Activated T-cell treated with anti-CD3 and anti-CD28 coated beads for 48 hours (primary cell): ENCODE measurements around the gene H19.

ENCODE experiments used
- DNase-seq: peaks from one replicate; pipeline ENCODE4 v3.0.0-alpha.2; 2020; ENCODE audit warnings: low read depth

H19 gene

DNA sequence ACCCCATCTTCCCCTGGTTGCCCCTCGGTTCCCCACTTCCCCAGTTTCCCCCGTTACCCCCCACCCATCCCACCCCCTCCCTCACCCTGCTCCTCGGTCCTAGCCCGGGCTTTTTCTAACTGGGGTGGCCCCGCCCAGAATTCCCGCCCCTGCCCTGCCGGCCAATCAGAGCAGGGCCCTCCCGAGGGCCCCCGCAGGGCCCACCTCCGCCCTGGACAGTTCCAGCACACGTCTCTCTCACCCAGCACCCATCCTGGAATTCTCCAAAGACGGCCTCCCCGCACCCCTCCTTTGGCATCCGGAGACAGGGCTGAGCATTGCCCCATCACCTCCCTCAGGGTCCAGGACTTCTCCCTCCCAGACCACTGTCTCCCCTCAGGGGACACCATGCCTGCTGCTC lies at the start of gene H19:
TSS of gene H19 (minus strand) at position 88 of the 400 bp plus-strand sequence.
- DNase-seq: no peak

DNA sequence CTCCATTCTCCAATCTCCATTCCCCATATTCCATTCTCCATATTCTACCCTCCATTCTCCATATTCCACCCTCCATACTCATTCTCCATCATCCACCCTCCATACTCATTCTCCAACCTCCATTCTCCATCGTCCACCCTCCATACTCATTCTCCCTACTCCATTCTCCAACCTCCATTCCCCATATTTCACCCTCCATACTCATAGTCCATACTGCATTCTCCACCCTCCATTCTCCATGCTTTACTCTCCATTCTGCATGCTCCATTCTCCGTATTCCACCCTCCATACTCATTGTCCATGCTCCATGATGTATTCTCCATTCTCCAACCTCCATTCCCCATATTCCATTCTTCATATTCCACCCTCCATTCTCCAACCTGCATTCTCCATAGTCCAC lies 44.3 kb upstream of the H19 start:
- no peak for DNase-seq

DNA sequence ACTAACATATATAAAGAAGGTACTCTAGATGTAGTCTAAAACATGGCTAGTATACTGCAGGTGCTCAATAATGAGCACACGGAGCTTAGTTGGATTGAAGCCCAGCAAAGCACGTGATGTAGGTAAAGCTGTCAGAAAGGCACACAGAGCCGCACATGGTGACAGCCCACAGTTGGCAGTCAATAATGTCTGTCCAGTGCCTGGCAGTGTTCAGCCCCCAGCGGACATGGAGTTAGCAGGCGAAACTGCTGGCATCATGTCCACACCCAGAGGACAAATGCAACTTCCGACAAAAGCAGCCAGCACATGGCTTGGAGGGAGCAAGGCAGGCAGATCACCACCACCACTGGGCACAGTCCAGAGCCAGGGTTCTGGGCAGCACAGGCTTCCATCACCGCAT lies 43.5 kb upstream of the H19 start:
- no peak for DNase-seq

DNA sequence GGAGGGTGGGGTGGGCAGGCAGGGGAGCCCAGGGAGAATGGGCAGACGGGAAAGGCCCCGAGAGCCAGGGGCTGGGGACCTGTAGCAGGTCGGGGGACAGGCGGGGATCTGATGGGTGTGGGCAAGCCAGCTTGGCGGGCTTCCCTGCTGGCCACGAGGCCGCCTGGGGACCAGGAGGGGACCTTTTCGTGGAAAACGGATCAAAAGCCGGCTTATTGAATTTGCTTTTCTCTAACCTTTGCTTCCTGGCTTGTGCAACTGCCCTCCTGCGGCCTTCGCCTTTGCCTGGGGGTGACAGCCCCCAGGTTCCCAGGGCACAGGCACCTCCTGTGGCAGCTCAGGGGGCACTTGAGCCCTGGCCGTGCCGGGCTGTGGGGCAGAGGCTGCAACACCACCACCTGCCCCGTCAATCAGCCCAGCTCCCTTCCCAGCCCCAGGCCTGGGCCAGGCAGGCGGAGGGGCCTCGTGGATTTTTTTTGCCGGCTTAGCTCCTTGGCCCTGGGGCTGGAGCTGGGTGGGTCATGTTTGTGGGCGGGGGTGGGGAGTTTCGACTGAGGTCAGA lies 41.6 kb upstream of the H19 start:
- DNase-seq: no peak

DNA sequence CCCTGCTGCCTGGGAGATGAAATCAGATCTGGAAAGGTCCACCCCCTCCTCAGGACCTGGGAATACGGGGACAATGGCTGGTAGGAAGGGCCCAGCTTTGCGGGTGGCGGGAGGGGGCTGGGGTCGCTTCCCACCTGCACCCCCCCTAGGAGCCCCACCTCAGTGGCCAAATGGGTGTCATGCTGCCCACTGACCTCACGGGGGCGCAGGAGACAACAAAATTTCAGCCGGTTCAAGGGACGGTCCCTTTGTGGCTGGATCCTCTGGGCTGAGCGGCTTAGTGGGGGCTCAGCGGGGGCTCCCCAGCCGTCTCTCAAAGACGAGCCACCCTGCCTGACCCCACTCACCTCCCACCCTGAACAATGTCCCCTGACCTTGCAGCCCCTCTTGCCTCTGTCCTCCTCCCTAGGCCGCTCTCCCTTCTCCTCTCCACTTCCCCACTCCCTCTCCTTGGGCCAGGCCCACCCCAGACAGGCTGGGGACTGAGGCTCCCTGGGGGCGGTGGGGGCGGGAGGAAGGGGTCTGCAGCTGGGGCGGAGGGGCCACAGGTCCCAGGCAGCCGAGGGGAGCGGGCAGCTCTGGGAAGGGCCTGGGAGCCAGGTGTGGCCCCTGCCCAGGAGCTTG lies 39.3 kb upstream of the H19 start:
- DNase-seq: no peak

DNA sequence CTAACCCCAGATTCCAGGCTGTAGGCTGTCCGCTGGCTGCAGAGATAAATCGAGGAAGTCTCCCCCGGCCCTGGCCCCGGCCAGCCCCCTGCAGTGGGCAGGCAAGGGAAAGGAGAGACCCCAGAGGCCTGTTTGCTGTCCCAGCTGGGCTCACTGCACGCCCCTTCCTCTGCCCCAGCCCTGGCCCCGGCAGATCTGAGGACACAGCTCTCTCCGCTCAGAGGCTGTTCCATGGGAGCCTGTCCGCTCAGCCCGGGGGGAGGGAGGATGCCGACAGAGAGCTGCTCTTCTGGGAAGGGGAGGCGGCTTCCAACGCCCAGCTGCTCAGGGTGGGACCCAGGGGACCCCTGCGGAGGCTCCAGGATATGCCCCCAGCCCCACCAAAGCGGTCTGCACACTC lies 37.7 kb upstream of the H19 start:
- DNase-seq: no peak

DNA sequence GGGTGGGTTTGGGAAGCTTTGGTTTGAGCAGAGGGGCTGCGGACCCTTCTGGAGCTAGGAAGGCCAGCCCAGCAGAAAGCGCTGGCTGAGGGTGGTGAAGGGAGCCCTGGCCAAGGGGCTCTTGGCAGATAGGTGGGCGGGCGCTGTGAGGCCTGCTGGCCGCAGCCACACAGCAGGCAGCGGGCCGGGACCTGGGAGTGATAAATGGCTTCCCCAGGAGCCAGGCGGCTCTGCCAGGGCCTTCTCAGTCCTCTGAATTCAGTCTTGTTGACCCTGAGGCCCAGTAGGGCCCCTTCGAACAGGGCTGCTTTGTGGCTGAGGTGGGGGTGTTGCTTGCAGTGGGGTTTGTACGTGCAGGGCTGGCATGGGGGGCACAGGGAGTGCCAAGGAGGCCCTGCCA lies 33.4 kb upstream of the H19 start:
- no peak for DNase-seq

DNA sequence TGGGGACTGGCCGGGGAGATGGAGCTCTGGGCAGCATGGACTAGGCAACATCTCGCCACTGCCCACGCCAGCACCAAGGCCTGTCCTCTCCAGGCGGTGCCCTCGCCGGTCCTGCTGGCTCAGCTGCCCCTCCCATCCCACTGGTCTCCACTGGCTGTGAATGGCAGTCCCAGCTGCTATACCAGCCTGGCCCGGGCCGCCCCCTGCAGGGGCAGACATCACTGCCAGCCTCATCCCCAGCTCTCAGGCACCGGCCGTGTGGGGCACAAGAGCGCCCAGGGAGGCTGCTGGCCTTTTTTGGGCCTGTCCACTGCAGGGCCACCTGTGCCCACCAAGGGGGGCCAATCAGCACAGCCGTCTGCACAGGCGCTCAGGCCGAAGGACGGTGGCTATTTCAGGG lies 30.1 kb upstream of the H19 start:
- DNase-seq: no peak

DNA sequence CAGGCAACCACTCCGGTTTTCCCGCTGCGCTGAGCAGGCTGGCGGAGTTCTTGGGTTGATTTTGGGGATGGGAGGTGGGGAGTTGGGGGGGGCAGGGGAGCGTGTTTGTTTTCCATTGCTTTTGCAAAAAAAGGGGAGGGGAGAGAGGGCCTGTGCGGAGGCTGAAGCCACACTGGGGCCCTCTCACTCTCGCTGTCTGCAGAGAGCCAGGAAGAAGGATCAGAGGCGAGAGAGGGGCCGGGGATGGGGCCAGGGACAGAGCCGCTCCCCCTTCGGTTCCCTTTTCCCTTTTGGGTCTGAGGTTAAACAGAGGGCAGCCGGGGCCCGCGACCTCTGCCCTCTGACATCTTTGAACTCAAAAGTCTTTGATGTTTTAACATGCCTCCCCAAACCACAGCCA lies 17.4 kb upstream of the H19 start:
- DNase-seq: no peak

DNA sequence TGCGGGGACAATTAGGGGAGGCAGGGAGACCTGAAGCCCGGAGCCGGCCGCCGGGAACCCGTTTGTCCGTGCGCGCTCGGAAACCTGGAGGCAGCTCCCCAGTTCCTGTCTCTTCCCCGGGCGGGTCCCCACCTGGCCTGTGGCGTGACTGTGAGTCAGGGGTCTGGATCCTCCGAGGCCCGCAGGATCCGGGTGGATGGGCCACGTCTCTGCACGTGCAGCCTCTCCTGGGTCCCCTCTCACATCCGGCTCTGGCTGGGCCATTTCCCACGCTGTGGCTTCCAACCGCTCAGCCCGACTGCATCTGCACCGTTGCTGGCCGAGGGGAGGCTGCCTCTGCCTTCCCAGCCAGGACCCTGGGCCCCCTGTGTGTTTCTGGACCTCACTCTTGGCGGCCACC lies 14.8 kb upstream of the H19 start:
- no peak for DNase-seq

DNA sequence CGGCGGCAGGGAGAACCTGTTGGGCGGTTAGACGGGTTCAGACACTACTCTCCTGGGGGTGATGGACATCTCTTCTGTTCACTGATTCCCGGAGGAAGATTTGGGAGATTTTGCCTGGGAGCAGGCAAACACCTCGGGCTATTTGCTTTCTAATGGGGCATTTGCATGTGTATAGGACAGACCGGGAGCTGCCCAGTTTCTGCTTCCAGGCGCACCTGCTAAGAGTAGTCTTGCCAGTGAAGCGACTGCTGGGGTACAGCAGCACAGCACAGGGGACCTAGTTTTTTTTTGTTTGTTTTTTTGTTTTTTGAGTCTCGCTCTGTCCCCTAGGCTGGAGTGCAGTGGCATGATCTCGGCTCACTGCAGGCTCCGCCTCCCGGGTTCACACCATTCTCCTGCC lies 6.8 kb upstream of the H19 start:
- no peak for DNase-seq

DNA sequence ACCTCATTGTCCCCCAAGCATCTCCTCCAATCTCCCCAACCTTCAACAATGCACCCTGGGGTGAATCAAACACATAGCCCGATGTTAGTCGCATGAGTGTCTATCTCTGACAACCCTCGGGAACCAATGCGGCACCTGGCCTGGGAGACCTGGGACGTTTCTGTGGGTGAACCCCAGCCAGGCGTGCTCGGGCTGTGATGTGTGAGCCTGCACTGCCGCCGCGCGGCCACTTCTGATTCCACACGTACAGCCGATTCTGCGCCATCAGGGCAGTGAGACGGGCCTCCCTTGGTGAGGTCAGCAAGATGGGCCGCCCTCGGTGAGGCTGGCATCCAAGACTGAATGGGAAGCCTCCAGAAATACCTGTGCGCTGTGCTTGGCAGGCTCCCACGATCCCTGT lies 5.2 kb upstream of the H19 start:
- no peak for DNase-seq

DNA sequence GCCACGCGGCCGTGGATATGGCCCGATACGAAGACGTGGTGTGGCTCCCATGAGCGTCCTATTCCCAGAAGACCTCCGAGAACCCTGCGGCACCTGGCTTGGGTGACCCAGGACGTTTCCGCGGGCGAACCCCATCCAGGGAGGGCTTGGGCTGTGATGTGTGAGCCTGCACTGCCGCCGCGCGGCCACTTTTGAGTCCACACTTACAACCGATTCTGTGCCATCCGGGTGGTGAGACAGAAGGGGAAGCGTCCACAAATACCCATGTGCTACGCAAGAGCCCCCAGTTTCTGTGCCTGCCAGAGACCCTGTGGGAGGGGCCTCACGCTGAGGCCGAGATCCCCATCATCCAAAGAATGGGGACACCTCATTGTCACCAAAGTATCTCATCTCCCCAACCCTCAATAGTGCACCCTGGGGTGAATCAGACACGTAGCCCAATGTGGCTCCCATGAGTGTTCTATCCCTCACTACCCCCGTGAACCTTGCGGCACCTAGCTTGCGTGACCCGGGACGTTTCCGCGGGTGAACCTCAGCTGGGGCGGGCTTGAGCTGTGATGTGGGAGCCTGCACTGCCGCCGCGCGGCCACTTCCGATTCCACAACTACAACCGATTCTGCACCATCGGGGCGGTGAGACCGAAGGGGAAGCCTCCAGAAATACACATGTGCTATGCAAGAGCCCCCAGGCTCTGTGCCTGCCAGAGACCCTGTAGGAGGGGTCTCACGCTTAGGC lies 4.6 kb upstream of the H19 start:
- DNase-seq: no peak

DNA sequence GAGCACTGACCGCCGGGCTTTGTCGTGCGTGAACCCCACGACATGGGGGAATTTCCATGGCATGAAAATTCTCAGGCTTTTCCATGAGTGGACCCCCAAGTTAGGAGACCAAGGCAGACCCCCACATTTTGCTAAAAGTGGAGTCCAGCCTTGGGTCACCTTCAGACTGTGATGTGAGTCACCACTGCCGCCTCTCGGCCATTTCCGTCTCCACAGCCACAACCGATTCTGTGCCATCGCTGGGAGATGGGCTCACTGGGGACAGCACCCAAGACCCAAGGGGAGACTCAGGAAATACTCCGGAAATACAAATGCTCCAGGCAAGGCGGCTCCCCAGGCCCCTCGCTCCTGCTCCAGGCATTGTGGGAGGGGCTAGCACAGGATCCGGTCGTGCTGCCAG lies 1.2 kb upstream of the H19 start:
- no peak for DNase-seq

DNA sequence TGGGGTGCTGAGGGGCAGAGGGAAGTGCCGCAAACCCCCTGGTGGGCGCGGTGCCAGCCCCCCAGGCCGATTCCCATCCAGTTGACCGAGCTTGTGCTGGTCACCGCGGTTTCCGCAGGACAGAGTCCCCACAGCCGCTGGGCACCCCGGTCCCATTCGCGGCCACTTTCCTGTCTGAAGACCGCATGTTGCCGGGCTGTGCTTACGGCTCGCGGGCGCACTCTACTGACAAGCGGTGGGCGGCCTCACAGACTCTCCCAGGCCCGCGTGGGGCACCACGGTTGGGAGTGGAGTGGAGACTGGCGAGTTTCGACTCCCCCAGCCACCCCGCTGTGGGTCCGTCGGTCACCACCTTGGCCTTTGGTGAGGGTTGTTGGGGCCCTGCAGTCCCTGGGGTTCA lies 648 bp upstream of the H19 start:
- DNase-seq: no peak

DNA sequence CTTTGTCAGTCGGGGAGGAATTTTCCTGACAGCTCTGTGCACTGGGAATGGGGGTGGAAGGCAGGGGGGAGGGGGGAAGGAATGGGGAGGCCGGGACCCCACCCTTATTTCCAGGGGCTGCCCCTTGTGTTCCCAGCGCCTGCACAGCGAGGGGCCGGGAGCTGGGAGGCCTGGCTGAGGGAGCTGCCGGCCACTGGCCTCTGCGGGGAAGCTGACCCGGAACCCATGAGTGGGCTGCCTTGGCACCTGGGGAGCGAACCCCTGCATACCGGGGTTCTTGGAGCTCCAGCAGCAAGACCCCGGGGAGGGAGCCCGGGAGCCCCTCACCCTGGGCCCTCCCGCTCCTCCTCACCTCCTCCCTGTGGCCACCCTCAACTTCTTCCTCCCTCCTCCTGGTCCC lies 3.5 kb downstream of the H19 start:
- no peak for DNase-seq

DNA sequence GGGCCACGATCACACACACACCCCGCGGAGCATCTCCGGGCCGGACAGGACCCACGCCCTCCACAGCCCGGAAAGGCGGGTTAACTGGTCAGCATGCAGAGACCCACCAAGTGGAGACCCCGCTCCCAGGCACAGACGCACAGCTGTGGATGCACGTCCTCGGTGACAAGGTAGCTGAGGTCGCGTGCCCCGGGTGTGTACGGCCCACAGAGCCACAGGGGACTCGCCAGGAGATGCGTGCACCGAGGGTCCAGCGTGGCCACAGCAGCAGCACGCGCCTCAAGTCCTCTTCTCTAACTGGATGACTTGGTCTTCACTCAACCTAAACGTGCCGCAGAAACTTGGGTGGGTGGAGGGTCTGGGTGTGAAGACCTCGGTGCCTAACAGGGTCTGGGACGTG lies 5.5 kb downstream of the H19 start:
- no peak for DNase-seq

DNA sequence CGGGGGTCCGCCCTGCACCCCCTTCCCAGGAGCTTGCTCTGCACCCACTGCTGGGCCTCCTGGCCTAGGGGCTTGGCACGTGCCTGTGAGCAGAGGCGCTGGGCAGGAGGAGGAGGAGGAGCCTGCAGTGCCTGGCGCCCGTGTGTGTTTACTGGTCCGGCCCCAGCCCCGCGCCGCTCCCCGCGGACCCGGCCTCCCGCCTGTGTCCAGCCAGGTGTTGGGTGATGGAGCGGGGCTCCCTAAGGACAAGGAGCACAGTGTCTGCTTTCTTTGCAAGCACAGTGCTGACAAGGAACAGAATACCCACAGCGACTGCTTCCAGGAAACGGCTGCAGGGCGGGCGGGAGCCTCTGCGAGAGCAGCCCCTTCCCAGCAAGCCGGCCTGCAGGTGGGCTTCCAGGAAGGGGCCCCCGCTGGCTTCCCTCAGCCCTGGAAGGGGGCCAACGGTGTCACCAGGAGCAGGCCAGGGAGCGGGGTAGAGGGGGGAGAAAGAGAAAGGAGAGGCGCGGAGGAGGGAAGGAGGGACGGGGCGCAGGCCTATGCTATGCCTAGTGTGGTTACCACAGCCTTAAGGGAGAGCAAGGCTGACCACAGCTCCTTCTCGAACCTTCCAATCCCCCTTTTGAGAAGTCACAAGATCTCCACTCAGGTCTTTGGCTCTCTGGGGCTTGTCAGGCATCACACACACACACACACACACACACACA lies 6.6 kb downstream of the H19 start:
- no peak for DNase-seq

DNA sequence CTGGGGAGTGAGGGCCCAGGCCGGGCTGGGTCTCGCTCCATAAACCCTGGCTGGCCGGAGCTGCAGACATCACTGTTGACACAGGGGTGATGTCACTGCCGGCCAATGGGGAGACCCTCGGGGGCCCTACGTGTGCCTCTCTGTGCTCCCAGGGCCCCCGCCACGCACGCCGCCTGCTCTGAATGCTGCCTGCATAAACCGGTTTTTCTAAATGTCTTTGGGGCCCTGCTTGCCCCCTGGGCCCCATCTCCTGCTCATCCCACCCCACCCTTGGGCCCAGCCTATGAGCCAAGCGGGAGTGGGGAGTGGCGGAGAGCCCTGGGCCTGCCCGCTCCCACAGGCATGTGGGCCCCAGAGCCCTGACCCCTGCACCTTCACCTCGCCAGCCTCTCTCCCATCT lies 7.7 kb downstream of the H19 start:
- DNase-seq: no peak

DNA sequence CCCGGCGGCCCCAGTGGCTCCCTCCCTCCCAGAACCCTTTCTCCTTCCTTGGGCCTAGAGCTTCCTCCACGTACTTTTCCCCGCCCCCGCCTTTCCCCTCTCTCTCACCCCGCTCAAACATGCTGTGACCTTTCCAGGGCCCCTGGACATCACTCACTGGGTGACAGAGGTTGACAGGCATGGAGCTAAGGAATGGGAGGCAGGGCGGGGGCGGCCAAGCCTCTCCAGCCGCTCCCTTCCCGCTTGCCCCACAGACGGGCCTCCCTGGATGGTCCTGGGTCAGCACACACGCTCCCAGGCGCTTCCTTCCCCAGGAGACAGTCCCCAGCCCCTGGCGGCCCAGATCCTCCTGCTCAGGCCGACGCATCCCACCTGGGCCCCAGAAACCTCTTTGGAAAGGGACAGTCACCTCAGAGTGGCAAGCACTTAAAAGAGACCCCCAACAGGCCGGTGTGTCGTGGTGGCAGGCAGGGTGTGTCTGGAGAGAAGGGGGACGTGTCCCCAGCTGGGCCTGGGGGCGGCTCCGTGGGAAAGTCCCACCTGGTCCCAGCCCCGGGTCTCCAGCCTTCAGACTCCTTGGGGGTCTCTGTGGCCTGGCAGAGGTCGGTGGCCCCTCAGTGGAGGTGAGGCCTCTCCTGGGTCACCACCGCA lies 8.8 kb downstream of the H19 start:
- no peak for DNase-seq

DNA sequence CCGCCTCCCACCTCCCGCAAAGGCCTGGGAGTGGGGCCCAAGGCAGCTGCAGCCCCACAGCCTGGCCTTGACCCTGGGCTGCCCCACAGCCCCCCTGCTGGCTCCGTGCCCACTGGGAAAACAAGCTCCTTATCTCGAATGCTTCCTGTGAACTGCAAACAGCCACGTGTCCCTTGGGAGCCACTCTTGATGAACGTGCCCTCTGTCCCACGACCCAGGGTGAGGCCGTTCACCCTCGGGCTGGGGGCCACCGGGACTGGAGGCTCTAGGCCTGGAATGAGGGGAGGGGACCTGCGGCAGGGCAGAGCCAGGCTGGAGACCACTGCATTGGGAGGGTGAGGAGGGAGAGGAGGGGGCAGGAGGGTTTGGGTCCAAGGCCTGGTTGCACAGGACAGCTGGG lies 9.5 kb downstream of the H19 start:
- no peak for DNase-seq

DNA sequence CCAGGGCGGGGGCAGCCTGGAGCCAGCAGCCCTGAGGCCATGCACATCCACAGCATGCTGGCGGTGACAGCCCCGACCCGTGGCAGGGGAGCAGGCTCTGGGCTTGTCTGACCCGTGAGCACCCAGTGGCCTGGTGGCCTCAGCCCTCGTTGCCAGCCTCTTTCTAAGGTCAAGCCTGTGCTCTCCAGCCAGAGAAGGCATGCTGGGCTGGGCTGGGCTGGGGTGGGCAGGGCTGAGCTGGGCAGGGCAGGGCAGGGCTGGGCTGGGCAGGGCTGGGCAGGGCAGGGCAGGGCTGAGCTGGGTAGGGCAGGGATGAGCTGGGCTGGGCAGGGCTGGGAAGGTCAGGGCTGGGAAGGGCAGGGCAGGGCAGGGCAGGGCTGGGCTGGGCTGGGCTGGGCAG lies 10.6 kb downstream of the H19 start:
- no peak for DNase-seq

DNA sequence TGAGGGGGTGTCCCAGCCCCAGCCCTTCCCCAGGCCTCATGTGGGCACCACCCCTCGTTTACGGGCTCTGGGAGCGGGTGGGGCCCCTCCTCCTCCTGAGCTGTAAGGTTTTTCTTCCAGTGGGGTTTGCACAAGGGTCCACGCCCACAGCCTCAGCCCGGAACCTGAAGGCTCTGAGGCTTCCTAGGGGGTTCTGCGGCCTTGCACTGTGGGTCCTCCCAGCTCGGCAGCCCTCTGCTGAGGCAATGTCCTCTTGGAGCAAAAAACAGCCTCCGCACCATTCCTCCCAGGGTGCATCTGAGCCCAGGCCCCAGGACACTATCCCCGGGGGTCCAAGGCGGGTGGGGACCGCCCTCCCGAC lies 14.1 kb downstream of the H19 start:
- no peak for DNase-seq
